HepG2 (cell line): ENCODE measurements around the gene PIEZO1. TPM values are rescaled to one million over a fixed set of nuclear protein-coding genes. Genes with fewer than 3 reads are reported as not detected.

ENCODE experiments used
- ATAC-seq: fragments of 200-7000 bp; cut with Tn5 transposase; 3 replicates; pipeline ENCODE4 v1.9.1; 2020; ENCODE audit warnings: mild to moderate bottlenecking, moderate library complexity
- BruUV-seq: library from RNA; stranded (reverse); fragments of 400-500 nt; replicated peaks from 2 replicates; lab custom pipeline; 2021; lab: Mats Ljungman, UMichigan
- CTCF ChIA-PET: fragments of 300-600 bp; formaldehyde crosslinking; extraction: SDS; loops from one replicate; lab custom pipeline; 2021; ENCODE audit warnings: low total read pairs, inconsistent platforms, low intra/inter-chr PET ratio; lab: Yijun Ruan, JAX
- POLR2A ChIA-PET: fragments of 350-600 bp; sonication (Branson Sonifier 250); formaldehyde crosslinking; loops from one replicate; lab custom pipeline; 2020; ENCODE audit warnings: antibody characterized with exemption, inconsistent platforms; lab: Yijun Ruan, JAX
- DNase-seq: peaks from one replicate; pipeline ENCODE4 v3.0.0-alpha.2; 2015; ENCODE audit warnings: low spot score
- FAIRE-seq: peaks from 3 replicates; lab custom pipeline; 2011; peaks lifted over from hg19 to GRCh38; lab: Jason Lieb, UNC
- H2AFZ ChIP-seq: one replicate; pipeline ENCODE4 v1.6.1; 2011; ENCODE audit warnings: low read length, inconsistent platforms
- H3K27ac ChIP-seq: fragments of 300-600 bp; 3 replicates; pipeline ENCODE4 v1.8.0; 2011; ENCODE audit warnings: mixed run types, mild to moderate bottlenecking, mixed read lengths, low read length, inconsistent platforms; ENCODE audit not compliant: insufficient read depth; ENCODE audit errors: extremely low read length
- H3K27me3 ChIP-seq, 2 experiments: fragments of 200-600 bp in 1 of 2; 2 replicates in 1 of 2; 3 replicates in 1 of 2; pipeline versions ENCODE4 v1.6.0 to v1.8.0; 2011; ENCODE audit warnings: low read length in 2 of 2, mild to moderate bottlenecking in 2 of 2, moderate library complexity in 2 of 2, inconsistent platforms in 1 of 2; ENCODE audit not compliant: insufficient read depth in 2 of 2, control insufficient read depth in 1 of 2
- H3K36me3 ChIP-seq, 2 experiments: fragments of 200-600 bp in 1 of 2; replicated peaks in 1 of 2; 2 replicates in 1 of 2; 3 replicates in 1 of 2; pipeline versions ENCODE4 v1.5.1 to v1.8.0; 2011; ENCODE audit warnings: low read length in 2 of 2, inconsistent platforms in 1 of 2; ENCODE audit not compliant: insufficient read depth in 2 of 2, control insufficient read depth in 1 of 2
- H3K4me1 ChIP-seq: 2 replicates; pipeline ENCODE4 v1.5.1; 2012; ENCODE audit warnings: low read length, inconsistent platforms; ENCODE audit not compliant: insufficient read depth
- H3K4me2 ChIP-seq: 2 replicates; pipeline ENCODE4 v1.6.0; 2011; ENCODE audit warnings: low read depth, low read length, inconsistent platforms
- H3K4me3 ChIP-seq, 3 experiments: fragments of 200-600 bp in 1 of 3; sonication (generic), shearing (Covaris generic) in 1 of 3; replicated peaks in 1 of 3; 2 replicates each; pipeline ENCODE4 v1.5.1; 2011 to 2016; ENCODE audit warnings: low read length in 3 of 3, inconsistent platforms in 2 of 3, low read depth in 2 of 3, mild to moderate bottlenecking in 2 of 3, control low read depth in 1 of 3, mixed read lengths in 1 of 3; ENCODE audit not compliant: insufficient read depth in 1 of 3
- H3K79me2 ChIP-seq: one replicate; pipeline ENCODE4 v1.6.1; 2011; ENCODE audit warnings: low read length, inconsistent platforms; ENCODE audit not compliant: insufficient read depth
- H3K9ac ChIP-seq: 2 replicates; pipeline ENCODE4 v1.6.0; 2011; ENCODE audit warnings: mild to moderate bottlenecking, low read depth, low read length, inconsistent platforms; ENCODE audit not compliant: insufficient read depth
- H3K9me3 ChIP-seq: 2 replicates; pipeline ENCODE4 v1.5.1; 2012; ENCODE audit warnings: mild to moderate bottlenecking, low read length
- H4K20me1 ChIP-seq: 2 replicates; pipeline ENCODE4 v1.6.0; 2011; ENCODE audit warnings: inconsistent platforms, mild to moderate bottlenecking, low read length, moderate library complexity; ENCODE audit not compliant: insufficient read depth
- ARID4A ChIP-seq: sonication (generic); formaldehyde crosslinking; IDR thresholded peaks from 2 replicates; pipeline ENCODE4 v1.5.0; 2020; ENCODE audit warnings: mild to moderate bottlenecking, missing genetic modification reagents, borderline replicate concordance
- POLR2G ChIP-seq: fragments of 200-400 bp; formaldehyde crosslinking; IDR thresholded peaks from 2 replicates; pipeline ENCODE4 v1.6.1; 2018; ENCODE audit warnings: mild to moderate bottlenecking, low read depth, low read length, moderate library complexity
- TBX2 ChIP-seq: sonication (generic); formaldehyde crosslinking; IDR thresholded peaks from 2 replicates; pipeline ENCODE4 v1.5.0; 2020; ENCODE audit warnings: missing genetic modification reagents, mild to moderate bottlenecking, borderline replicate concordance
- ZC3H13 ChIP-seq: sonication (generic); formaldehyde crosslinking; IDR thresholded peaks from 2 replicates; pipeline ENCODE4 v1.8.1; 2023; ENCODE audit warnings: mild to moderate bottlenecking, missing genetic modification reagents, moderate library complexity
- WGBS: methylation state at CpG from one replicate; pipeline ENCODE4 v1.1.6; 2017; ENCODE audit warnings: low lambda C conversion rate; 5-methylcytosine and 5-hydroxymethylcytosine counted together
- in situ Hi-C: cut with HindIII; loops from 2 replicates; pipeline ENCODE4 v1.10.0; 2017; ENCODE audit warnings: low pct_unique_long_range_greater_than_20kb; ENCODE audit not compliant: extremely low pct_ligation_motif_present
- intact Hi-C: fragments of 100-400 bp; cut with micrococcal nuclease; formaldehyde crosslinking; loops from one replicate; pipeline ENCODE4 v1.10.0; 2022; ENCODE audit not compliant: unreplicated experiment
- polyA plus RNA-seq, 8 experiments: library from polyadenylated mRNA; depleted of rRNA in 3 of 8; stranded (reverse) in 7 of 8; unstranded in 1 of 8; fragments of >200 nt; fragmentation: Illumina TruSeq in 4 of 8; extraction: Trizol in 4 of 8; gene quantifications; 2 replicates each; pipeline versions ENCODE4 v1.2.1 to v1.2.3, GENCODE V29; 2011 to 2016; ENCODE audit warnings: low read depth in 4 of 8, missing spikeins in 1 of 8, mixed read lengths in 1 of 8; ENCODE audit not compliant: insufficient read depth in 1 of 8
- total RNA-seq, 5 experiments: library from RNA; depleted of rRNA; stranded (reverse); fragments of >200 nt; fragmentation: Illumina TruSeq; extraction: Trizol; gene quantifications; 2 replicates each; pipeline ENCODE4 v1.2.3, GENCODE V29; 2016; ENCODE audit warnings: low read depth in 1 of 5

PIEZO1 gene
- total and polyA plus RNA-seq, 2 of the 13 experiments (the other 11 are each of a cell fraction or from before 2014, with no cell fraction given) = 67.9 to 85.0 TPM

- no peak for FAIRE-seq
- intact Hi-C loops (loop anchor here (5.0 kb wide), 1 partner anchor 56 kb away; no protein-coding TSS in a partner anchor), in situ Hi-C loops (loop anchor here (5.0 kb wide), 1 partner anchor 44 kb away; the partner anchor contains the start of genes GALNS and TRAPPC2L)
- 56% methylated on average over 18 of the region's 26 CpGs for WGBS
- Histone ChIP-seq H3K79me2 (peaks cover 21% of the 10 kb centered on the region), H4K20me1 (peaks cover 14% of the 10 kb centered on the region; the same call in 1 of the 2 replicates), H3K27ac (no peak overlapping the region), H3K27me3 (peaks cover 0 to 5% of the 10 kb centered on the region in 2 experiments; a peak in 1 of 5 replicates), H3K36me3 (peaks cover 4 to 14% of the 10 kb centered on the region in 2 experiments; a peak in 3 of 5 replicates), H3K4me2 (no peak overlapping the region), H3K4me1 (peaks cover 44% of the 10 kb centered on the region), H3K9ac (no peak overlapping the region), H3K9me3 (no peaks in the 10 kb centered on the region), H3K4me3 (peak overlapping the region in 1 of 3 experiments; percentile 90; a peak in 1 of 6 replicates), H2AFZ (no peak overlapping the region)
- ChIA-PET POLR2A (interaction anchor here (1.6 to 4.9 kb wide), 5 partner anchors 30 to 404 kb away, joined by 4 to 36 read pairs (median 12); partner anchors contain the start of genes GALNS, TRAPPC2L and ZNF778), CTCF (no interaction called here)
- no peak for ATAC-seq
- DNase-seq = no peak
- no TSS peak for BruUV-seq
- TF ChIP-seq ZC3H13 = 0 out of 2 replicates have a peak, but pooled peaks have one; percentile 33
- no peak for TF ChIP-seq ARID4A (CRISPR knock-in tag)
- TF ChIP-seq POLR2G = peak; percentile 34; the same call in 1 of the 2 replicates
- 0 out of 2 replicates have a peak, but pooled peaks have one; percentile 16 for TF ChIP-seq TBX2 (CRISPR knock-in tag)
- TF ChIP-seq, all 625 proteins: peak for 3
Measured at GRCh38 chr16:88813269-88814143, 28.5 kb upstream of the PIEZO1 start.
